CD14-positive monocyte (primary cell): ENCODE data around the gene RBM42. TPM values are rescaled to one million over a fixed set of nuclear protein-coding genes. Genes with fewer than 3 reads are reported as not detected.

Source experiments
- DNase-seq, 3 donors: peaks; one replicate each; pipeline ENCODE4 v3.0.0-alpha.2; 2011 to 2022
- H2AFZ ChIP-seq: 2 replicates; pipeline ENCODE4 v1.6.0; 2012; ENCODE audit warnings: mild to moderate bottlenecking, low read depth, low read length, inconsistent platforms; ENCODE audit not compliant: insufficient read depth, poor library complexity, severe bottlenecking
- H3K27ac ChIP-seq, 2 donors: 1 replicate in 1 of 2; 2 replicates in 1 of 2; pipeline ENCODE4 v1.5.1; 2012 to 2013; ENCODE audit warnings: low read length in 2 of 2, control low read depth in 1 of 2, inconsistent platforms in 1 of 2, low read depth in 1 of 2, mild to moderate bottlenecking in 1 of 2
- H3K27me3 ChIP-seq, 2 donors: one replicate each; pipeline versions ENCODE4 v1.6.0 to v1.6.1; 2011 to 2013; ENCODE audit warnings: low read length in 2 of 2; ENCODE audit not compliant: control insufficient read depth in 2 of 2, insufficient read depth in 2 of 2
- H3K36me3 ChIP-seq, 2 donors: replicated peaks in 1 of 2; 1 replicate in 1 of 2; 2 replicates in 1 of 2; pipeline versions ENCODE4 v1.5.1 to v1.6.1; 2012 to 2013; ENCODE audit warnings: low read length in 2 of 2, control low read depth in 1 of 2, inconsistent platforms in 1 of 2, mild to moderate bottlenecking in 1 of 2; ENCODE audit not compliant: insufficient read depth in 2 of 2, control insufficient read depth in 1 of 2
- H3K4me1 ChIP-seq, 2 donors: 1 replicate in 1 of 2; 2 replicates in 1 of 2; pipeline versions ENCODE4 v1.5.1 to v1.6.1; 2012 to 2013; ENCODE audit warnings: low read length in 2 of 2, control low read depth in 1 of 2, inconsistent platforms in 1 of 2, mild to moderate bottlenecking in 1 of 2, moderate library complexity in 1 of 2; ENCODE audit not compliant: insufficient read depth in 2 of 2, control insufficient read depth in 1 of 2
- H3K4me2 ChIP-seq: replicated peaks from 2 replicates; pipeline ENCODE3; 2012; ENCODE audit warnings: low read length, moderate library complexity, mild to moderate bottlenecking; ENCODE audit not compliant: poor library complexity, severe bottlenecking; ENCODE audit errors: extremely low read depth
- H3K4me3 ChIP-seq, 3 experiments: fragments of 200-600 bp in 1 of 3; sonication (generic) in 1 of 3; replicated peaks in 1 of 3; 1 replicate in 2 of 3; 2 replicates in 1 of 3; pipeline ENCODE4 v1.5.1; 2011 to 2013; ENCODE audit warnings: low read length in 3 of 3, mild to moderate bottlenecking in 3 of 3, control low read depth in 2 of 3, low read depth in 2 of 3, inconsistent platforms in 1 of 3, moderate library complexity in 1 of 3
- H3K79me2 ChIP-seq: 2 replicates; pipeline ENCODE4 v1.6.0; 2012; ENCODE audit warnings: mild to moderate bottlenecking, control low read depth, inconsistent platforms, low read length, moderate library complexity; ENCODE audit not compliant: insufficient read depth
- H3K9ac ChIP-seq: 2 replicates; pipeline ENCODE4 v1.6.0; 2017; ENCODE audit warnings: low read length, mild to moderate bottlenecking; ENCODE audit not compliant: insufficient read depth, poor library complexity, severe bottlenecking
- H3K9me3 ChIP-seq, 2 donors: replicated peaks in 1 of 2; 1 replicate in 1 of 2; 2 replicates in 1 of 2; pipeline versions ENCODE4 v1.5.1 to v1.6.1; 2012 to 2013; ENCODE audit warnings: low read length in 2 of 2, control low read depth in 1 of 2; ENCODE audit not compliant: control insufficient read depth in 1 of 2, insufficient read depth in 1 of 2
- H4K20me1 ChIP-seq: 2 replicates; pipeline ENCODE4 v1.6.0; 2012; ENCODE audit warnings: mild to moderate bottlenecking, low read length, control low read depth, moderate library complexity; ENCODE audit not compliant: insufficient read depth
- H3K27ac Mint-ChIP-seq, 7 donors: one replicate each; pipeline ENCODE4 v1.8.0; 2020; ENCODE audit warnings: mild to moderate bottlenecking in 7 of 7, mixed read lengths in 7 of 7, moderate library complexity in 6 of 7, inconsistent platforms in 2 of 7
- H3K27me3 Mint-ChIP-seq, 3 donors: one replicate each; pipeline ENCODE4 v1.8.0; 2021 to 2022; ENCODE audit warnings: low read depth in 3 of 3, mild to moderate bottlenecking in 3 of 3, mixed read lengths in 3 of 3, moderate library complexity in 3 of 3, inconsistent platforms in 1 of 3
- H3K36me3 Mint-ChIP-seq, 2 donors: one replicate each; pipeline ENCODE4 v1.8.0; 2020; ENCODE audit warnings: mixed read lengths in 2 of 2, inconsistent platforms in 1 of 2, mild to moderate bottlenecking in 1 of 2
- H3K4me1 Mint-ChIP-seq: one replicate; pipeline ENCODE4 v1.8.0; 2020; ENCODE audit warnings: mild to moderate bottlenecking, mixed read lengths
- H3K4me3 Mint-ChIP-seq, 2 donors: one replicate each; pipeline ENCODE4 v1.8.0; 2020; ENCODE audit warnings: mild to moderate bottlenecking in 2 of 2, mixed read lengths in 2 of 2, moderate library complexity in 1 of 2
- H3K9me3 Mint-ChIP-seq, 7 donors: one replicate each; pipeline ENCODE4 v1.8.0; 2020 to 2022; ENCODE audit warnings: mixed read lengths in 7 of 7, mild to moderate bottlenecking in 6 of 7, moderate library complexity in 6 of 7, inconsistent platforms in 2 of 7
- WGBS: methylation state at CpG from one replicate; pipeline ENCODE4 v1.1.5; 2013; ENCODE audit warnings: missing lambda C conversion rate; ENCODE audit not compliant: insufficient coverage; 5-methylcytosine and 5-hydroxymethylcytosine counted together
- intact Hi-C, 2 donors: fragments of 100-400 bp; cut with micrococcal nuclease; formaldehyde crosslinking; loops; one replicate each; pipeline versions ENCODE4 v1.15.0 to v1.15.1; 2023
- polyA plus RNA-seq, 3 donors: library from polyadenylated mRNA; depleted of rRNA in 1 of 3; unstranded in 2 of 3; stranded (reverse) in 1 of 3; fragments of 300-500 nt in 2 of 3; fragments of >200 nt in 1 of 3; fragmentation: Illumina TruSeq in 2 of 3; gene quantifications; 1 replicate in 2 of 3; 2 replicates in 1 of 3; pipeline ENCODE4 v1.2.3, GENCODE V29; 2012 to 2021
- TF ChIP-seq, protein P1 (sequence below): fragments of 200-600 bp; IDR thresholded peaks from one replicate; pipeline ENCODE4 v1.8.0; 2022; ENCODE audit warnings: antibody characterized with exemption, mild to moderate bottlenecking

The RBM42 gene
- polyA plus RNA-seq, 3 donors: 29.5 to 53.3 (median 50.3) TPM

DNA sequence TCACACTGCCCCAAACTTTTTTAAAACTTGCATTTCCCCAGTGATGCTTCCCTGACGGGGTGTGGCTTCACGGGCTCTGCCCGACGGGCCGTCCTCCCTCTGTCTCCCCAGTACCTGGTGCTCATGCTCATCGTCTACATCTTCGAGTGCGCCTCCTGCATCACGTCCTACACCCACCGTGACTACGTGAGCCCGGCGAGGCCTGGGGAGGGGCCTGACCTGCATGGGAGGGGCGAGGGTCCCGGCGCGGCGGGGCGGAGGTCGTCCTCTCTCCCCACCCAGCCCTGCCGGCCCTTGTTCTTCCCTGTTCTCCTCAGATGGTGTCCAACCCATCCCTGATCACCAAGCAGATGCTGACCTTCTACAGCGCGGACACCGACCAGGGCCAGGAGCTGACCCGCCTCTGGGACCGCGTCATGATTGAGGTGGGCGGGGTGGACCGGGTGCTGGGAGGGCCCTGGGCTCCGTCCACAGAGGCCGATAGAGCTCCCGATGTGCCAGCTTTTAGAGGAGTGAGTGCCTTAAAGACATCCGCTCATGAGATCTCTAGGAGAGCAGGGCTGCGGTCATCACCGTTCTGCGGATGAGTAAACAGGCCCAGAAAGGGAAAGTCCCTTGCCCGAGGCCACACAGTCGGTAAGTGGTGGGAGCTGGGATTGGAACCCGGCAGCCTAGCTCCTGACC lies 44.4 kb downstream of the RBM42 start:
- peak in 1 of 3 donors; percentile 42 for DNase-seq
- Mint-ChIP-seq H3K36me3 (no peaks in the 10 kb centered on the region), H3K9me3 (peaks cover 0 to 9% (median 0%) of the 10 kb centered on the region in 7 donors), H3K27me3 (peaks cover 54 to 66% (median 59%) of the 10 kb centered on the region in 3 donors), H3K27ac (peak overlapping the region in 1 of 7 donors; percentile 30), H3K4me3 (peak overlapping the region; percentile 37 to 77), H3K4me1 (peaks cover 6% of the 10 kb centered on the region)
- H3K79me2 ChIP-seq: no peaks in the 10 kb centered on the region
- no peak overlapping the region for H3K9ac ChIP-seq
- peak overlapping the region; percentile 80 for H2AFZ ChIP-seq
- intact Hi-C loops: no loop called here
- peaks cover 9 to 39% of the 10 kb centered on the region in 2 donors for H3K27me3 ChIP-seq
- H3K4me3 ChIP-seq: peak overlapping the region in 1 of 3 experiments; percentile 54
- H3K4me2 ChIP-seq: peak overlapping the region; percentile 45
- H3K36me3 ChIP-seq: no peaks in the 10 kb centered on the region
- peaks cover 0 to 7% of the 10 kb centered on the region in 2 donors for H3K9me3 ChIP-seq
- H3K27ac ChIP-seq: no peak overlapping the region
- H4K20me1 ChIP-seq: no peaks in the 10 kb centered on the region
- WGBS: 2% methylated on average over 18 of the region's 39 CpGs
- peaks cover 0 to 6% of the 10 kb centered on the region in 2 donors for H3K4me1 ChIP-seq
- TF ChIP-seq, protein P1, sequence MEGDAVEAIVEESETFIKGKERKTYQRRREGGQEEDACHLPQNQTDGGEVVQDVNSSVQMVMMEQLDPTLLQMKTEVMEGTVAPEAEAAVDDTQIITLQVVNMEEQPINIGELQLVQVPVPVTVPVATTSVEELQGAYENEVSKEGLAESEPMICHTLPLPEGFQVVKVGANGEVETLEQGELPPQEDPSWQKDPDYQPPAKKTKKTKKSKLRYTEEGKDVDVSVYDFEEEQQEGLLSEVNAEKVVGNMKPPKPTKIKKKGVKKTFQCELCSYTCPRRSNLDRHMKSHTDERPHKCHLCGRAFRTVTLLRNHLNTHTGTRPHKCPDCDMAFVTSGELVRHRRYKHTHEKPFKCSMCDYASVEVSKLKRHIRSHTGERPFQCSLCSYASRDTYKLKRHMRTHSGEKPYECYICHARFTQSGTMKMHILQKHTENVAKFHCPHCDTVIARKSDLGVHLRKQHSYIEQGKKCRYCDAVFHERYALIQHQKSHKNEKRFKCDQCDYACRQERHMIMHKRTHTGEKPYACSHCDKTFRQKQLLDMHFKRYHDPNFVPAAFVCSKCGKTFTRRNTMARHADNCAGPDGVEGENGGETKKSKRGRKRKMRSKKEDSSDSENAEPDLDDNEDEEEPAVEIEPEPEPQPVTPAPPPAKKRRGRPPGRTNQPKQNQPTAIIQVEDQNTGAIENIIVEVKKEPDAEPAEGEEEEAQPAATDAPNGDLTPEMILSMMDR: no peak

DNA sequence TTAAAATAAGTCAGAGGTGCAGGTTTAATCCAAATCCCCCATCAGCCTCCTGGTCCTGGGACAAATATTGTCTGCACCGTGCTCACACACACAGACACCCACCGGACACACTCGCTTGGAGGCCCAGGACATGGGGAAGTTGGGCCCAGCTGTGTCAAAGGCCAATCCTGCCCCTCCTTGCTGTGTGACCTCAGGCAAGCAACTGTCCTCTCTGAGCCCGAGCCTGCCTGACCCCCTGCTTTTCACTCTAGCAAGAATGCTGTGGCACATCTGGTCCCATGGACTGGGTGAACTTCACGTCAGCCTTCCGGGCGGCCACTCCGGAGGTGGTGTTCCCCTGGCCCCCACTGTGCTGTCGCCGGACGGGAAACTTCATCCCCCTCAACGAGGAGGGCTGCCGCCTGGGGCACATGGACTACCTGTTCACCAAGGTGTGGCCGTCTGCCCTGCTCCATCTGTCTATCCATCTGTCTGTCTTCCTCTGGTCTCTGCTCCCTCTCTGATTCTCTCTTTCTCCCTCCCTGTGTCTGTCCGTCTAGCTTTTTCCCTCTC lies 46.8 kb downstream of the RBM42 start:
- DNase-seq: no peak
- Histone ChIP-seq H4K20me1 (no peaks in the 10 kb centered on the region), H3K4me1 (peaks cover 0 to 6% of the 10 kb centered on the region in 2 donors), H2AFZ (no peak overlapping the region), H3K9ac (no peak overlapping the region), H3K9me3 (peaks cover 0 to 7% of the 10 kb centered on the region in 2 donors), H3K27me3 (peaks cover 9 to 39% of the 10 kb centered on the region in 2 donors), H3K27ac (no peak overlapping the region), H3K4me2 (no peak overlapping the region), H3K4me3 (no peak overlapping the region), H3K36me3 (no peaks in the 10 kb centered on the region), H3K79me2 (no peaks in the 10 kb centered on the region)
- intact Hi-C loops: no loop called here
- Mint-ChIP-seq H3K9me3 (peaks cover 0 to 5% (median 0%) of the 10 kb centered on the region in 7 donors), H3K4me3 (no peak overlapping the region), H3K27ac (no peak overlapping the region), H3K4me1 (peaks cover 6% of the 10 kb centered on the region), H3K36me3 (no peaks in the 10 kb centered on the region), H3K27me3 (peaks cover 43 to 56% (median 47%) of the 10 kb centered on the region in 3 donors)
- 82% methylated on average over 14 of the region's 15 CpGs for WGBS
- TF ChIP-seq, protein P1: no peak

Other genes with a start within 250 kb of the RBM42 start
- gene FFAR2, start 180.8 kb upstream of the RBM42 start, polyA plus RNA-seq: 10 to 100 TPM in 2 of 3 donors, 1 to 10 TPM in 1; 5.7 to 38.7 (median 10.8) TPM
- not detected for gene KRTDAP, start 138.6 kb upstream of the RBM42 start, polyA plus RNA-seq
- gene DMKN, start 115.4 kb upstream of the RBM42 start, polyA plus RNA-seq: not detected
- gene SBSN, start 100.7 kb upstream of the RBM42 start, polyA plus RNA-seq: not detected
- not detected for gene GAPDHS, start 95.6 kb upstream of the RBM42 start, polyA plus RNA-seq
- 100 to 1,000 TPM in 2 of 3 donors, 10 to 100 TPM in 1; 75.5 to 165 (median 165) TPM for gene TMEM147, start 83.4 kb upstream of the RBM42 start, polyA plus RNA-seq
- gene ATP4A, start 65.4 kb upstream of the RBM42 start, polyA plus RNA-seq: not detected
- not detected for gene PMIS2, start 42.9 kb upstream of the RBM42 start, polyA plus RNA-seq
- 1 to 10 TPM in 1 of 3 donors, under 1 TPM in 2; 0.94 to 6.3 (median 0.99) TPM for gene HAUS5, start 16.3 kb upstream of the RBM42 start, polyA plus RNA-seq
- gene ETV2, start 12.7 kb downstream of the RBM42 start, polyA plus RNA-seq: under 1 TPM; 0.17 to 0.93 (median 0.82) TPM
- 100 to 1,000 TPM; 611 to 948 (median 825) TPM for gene COX6B1, start 19.3 kb downstream of the RBM42 start, polyA plus RNA-seq
- not detected for gene UPK1A, start 37.5 kb downstream of the RBM42 start, polyA plus RNA-seq
- under 1 TPM in 1 of 3 donors, not detected in 2; 0.05 TPM for gene ZBTB32, start 75.5 kb downstream of the RBM42 start, polyA plus RNA-seq
- gene KMT2B, start 89.0 kb downstream of the RBM42 start, polyA plus RNA-seq: 10 to 100 TPM in 1 of 3 donors, under 1 TPM in 2; 0.32 to 63.6 (median 0.65) TPM
- gene IGFLR1, start 113.4 kb downstream of the RBM42 start, polyA plus RNA-seq: 100 to 1,000 TPM in 2 of 3 donors, 10 to 100 TPM in 1; 80.5 to 144 (median 119) TPM
- gene U2AF1L4, start 116.4 kb downstream of the RBM42 start, polyA plus RNA-seq: 100 to 1,000 TPM in 1 of 3 donors, 1 to 10 TPM in 2; 6.2 to 140 (median 8.7) TPM
- 100 to 1,000 TPM in 2 of 3 donors, 10 to 100 TPM in 1; 29.7 to 149 (median 129) TPM for gene PSENEN, start 116.6 kb downstream of the RBM42 start, polyA plus RNA-seq
- gene LIN37, start 119.5 kb downstream of the RBM42 start, polyA plus RNA-seq: 10 to 100 TPM in 1 of 3 donors, 1 to 10 TPM in 2; 5.6 to 28.6 (median 7.2) TPM
- not detected for gene HSPB6, start 128.0 kb downstream of the RBM42 start, polyA plus RNA-seq
- 10 to 100 TPM in 1 of 3 donors, 1 to 10 TPM in 2; 1.8 to 14.7 (median 2.9) TPM for gene PROSER3, start 129.1 kb downstream of the RBM42 start, polyA plus RNA-seq
- 1 to 10 TPM in 1 of 3 donors, not detected in 2; 8.6 TPM for gene ARHGAP33, start 146.5 kb downstream of the RBM42 start, polyA plus RNA-seq
- not detected for gene PRODH2, start 183.8 kb downstream of the RBM42 start, polyA plus RNA-seq
- gene NPHS1, start 223.5 kb downstream of the RBM42 start, polyA plus RNA-seq: not detected
- not detected for gene KIRREL2, start 227.9 kb downstream of the RBM42 start, polyA plus RNA-seq
- gene APLP1, start 239.5 kb downstream of the RBM42 start, polyA plus RNA-seq: not detected